Activated naive CD8-positive, alpha-beta T cell treated with anti-CD3 and anti-CD28 coated beads, Interleukin-2, amount 50 U/mL, for 24 hours (primary cell): ENCODE measurements around the gene IMMP1L.
"Not testable (repeated sequence)": the region's sequence is repeated elsewhere in the genome, so short reads cannot be mapped to it uniquely, and the experiment has no call there.

Source experiments
- ATAC-seq: fragments of 150-1000 bp; cut with Tn5 transposase; one replicate; pipeline ENCODE4 v1.10.0; 2021
- DNase-seq: peaks from one replicate; pipeline ENCODE4 v3.0.0; 2021
- H3K27ac Mint-ChIP-seq: one replicate; pipeline ENCODE4 v1.8.0; 2021; ENCODE audit warnings: mild to moderate bottlenecking, mixed read lengths
- H3K27me3 Mint-ChIP-seq: one replicate; pipeline ENCODE4 v1.8.0; 2021; ENCODE audit warnings: mixed read lengths
- H3K36me3 Mint-ChIP-seq: one replicate; pipeline ENCODE4 v1.8.0; 2021; ENCODE audit warnings: low read depth, mixed read lengths
- H3K4me1 Mint-ChIP-seq: one replicate; pipeline ENCODE4 v1.8.0; 2021; ENCODE audit warnings: mixed read lengths
- H3K4me3 Mint-ChIP-seq: one replicate; pipeline ENCODE4 v1.8.0; 2021; ENCODE audit warnings: mild to moderate bottlenecking, moderate library complexity, mixed read lengths
- H3K9me3 Mint-ChIP-seq: one replicate; pipeline ENCODE4 v1.8.0; 2021; ENCODE audit warnings: mixed read lengths

The IMMP1L gene, protein sequence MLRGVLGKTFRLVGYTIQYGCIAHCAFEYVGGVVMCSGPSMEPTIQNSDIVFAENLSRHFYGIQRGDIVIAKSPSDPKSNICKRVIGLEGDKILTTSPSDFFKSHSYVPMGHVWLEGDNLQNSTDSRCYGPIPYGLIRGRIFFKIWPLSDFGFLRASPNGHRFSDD

DNA sequence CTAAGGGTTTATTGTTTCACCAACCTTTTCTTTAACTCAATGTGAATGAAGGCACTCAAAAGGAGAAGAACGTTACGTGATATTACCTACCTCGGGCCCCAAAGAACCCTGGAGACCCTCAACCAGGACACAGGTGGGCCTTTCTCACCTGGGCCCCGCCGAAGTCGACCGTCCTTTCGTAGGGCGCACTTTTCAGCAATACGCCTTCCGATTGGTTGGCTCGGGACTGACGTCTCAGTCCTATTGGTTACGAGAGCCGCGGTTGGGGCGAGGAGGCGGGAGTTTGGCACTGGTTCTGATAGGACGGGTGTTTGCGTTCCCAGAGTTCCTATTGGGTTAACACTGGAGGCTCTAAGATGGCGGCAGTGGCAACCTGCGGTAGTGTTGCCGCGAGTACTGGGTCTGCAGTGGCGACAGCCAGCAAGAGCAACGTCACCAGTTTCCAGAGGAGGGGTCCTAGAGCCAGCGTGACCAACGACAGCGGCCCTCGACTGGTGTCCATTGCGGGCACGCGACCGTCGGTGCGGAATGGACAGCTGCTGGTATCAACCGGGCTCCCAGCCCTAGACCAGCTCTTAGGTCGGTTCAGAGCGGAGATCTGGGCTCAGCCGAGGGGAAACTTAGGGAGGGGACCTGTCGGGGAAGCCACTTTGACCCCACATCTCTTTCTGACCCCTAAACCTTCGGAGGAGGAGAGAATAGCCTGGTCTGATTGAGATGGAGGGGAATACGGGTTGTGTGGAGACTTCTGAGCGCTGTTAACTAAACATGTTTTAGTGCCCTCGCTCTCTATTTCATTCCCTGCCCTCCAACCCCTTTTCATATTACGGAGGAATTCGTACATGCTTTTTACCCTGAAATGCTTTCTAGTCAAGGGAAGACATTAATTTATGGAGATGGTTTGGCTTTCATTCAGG is at the start of gene IMMP1L, which contains the start of gene ELP4:
Gene IMMP1L, minus strand, starts transcription at position 194 of the 917 bp plus-strand sequence. CDS start 46,346 bp downstream, outside the sequence.
Gene ELP4, plus strand, starts transcription at position 339 of the 917 bp plus-strand sequence. Its CDS starts 18 bp downstream, at position 357.
- H3K4me3 Mint-ChIP-seq = peak within 1 kb of the TSS; percentile 98
- H3K4me1 Mint-ChIP-seq = peaks cover 31% of the 10 kb centered on the region
- H3K36me3 Mint-ChIP-seq = peaks cover 2% of the 10 kb centered on the region
- DNase-seq (peak; percentile 92), ATAC-seq (peak; percentile 100)
- H3K27me3 Mint-ChIP-seq = peaks cover 1% of the 10 kb centered on the region
- H3K27ac Mint-ChIP-seq = peak within 1 kb of the TSS; percentile 93
- H3K9me3 Mint-ChIP-seq = no peaks in the 10 kb centered on the region

DNA sequence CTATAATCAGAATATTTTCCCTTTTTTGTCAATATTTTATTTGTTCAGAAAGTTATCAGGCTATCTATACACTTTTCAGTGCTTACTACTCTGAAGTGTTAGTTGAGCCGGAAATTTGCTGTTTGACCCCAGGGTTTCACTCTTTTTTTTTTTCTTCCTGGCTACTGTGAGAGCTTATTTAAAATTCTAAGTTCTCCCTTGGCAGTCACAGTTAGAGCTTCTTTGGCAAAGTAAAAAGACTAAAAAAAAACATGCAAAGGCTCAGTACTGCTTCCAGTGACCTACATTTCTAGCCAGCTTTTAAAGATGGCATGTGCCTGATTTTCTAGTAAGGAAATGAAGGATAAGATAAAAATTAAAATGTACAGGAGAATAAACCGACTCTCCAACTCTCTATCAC is 48.6 kb upstream of the IMMP1L start:
- no peak overlapping the region for H3K27ac Mint-ChIP-seq
- H3K4me3 Mint-ChIP-seq = no peak overlapping the region
- ATAC-seq (no peak), DNase-seq (no peak)
- H3K4me1 Mint-ChIP-seq = no peaks in the 10 kb centered on the region
- no peaks in the 10 kb centered on the region for H3K27me3 Mint-ChIP-seq
- peaks cover 2% of the 10 kb centered on the region for H3K36me3 Mint-ChIP-seq
- no peaks in the 10 kb centered on the region for H3K9me3 Mint-ChIP-seq

DNA sequence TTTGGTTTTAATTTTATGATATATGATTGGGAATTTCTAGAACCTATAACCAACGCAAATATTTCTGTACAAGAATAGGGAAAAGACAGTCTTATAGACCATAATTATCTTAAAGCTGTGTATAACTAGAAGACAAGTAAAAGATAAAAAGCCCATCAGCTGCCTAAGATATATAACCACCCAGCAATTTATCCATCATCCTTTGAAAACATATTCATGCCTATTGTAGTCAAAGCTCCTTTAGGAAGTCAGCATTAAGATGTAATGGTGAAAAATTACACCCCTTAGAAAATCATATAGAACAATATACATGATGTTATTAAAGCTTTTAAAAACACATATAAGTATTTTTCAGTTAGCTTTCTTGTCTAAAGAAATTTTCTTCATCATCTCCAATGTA is 46.5 kb upstream of the IMMP1L start:
- DNase-seq (no peak), ATAC-seq (no peak)
- Mint-ChIP-seq H3K4me3 (no peak overlapping the region), H3K27me3 (no peaks in the 10 kb centered on the region), H3K9me3 (no peaks in the 10 kb centered on the region), H3K27ac (no peak overlapping the region), H3K36me3 (peaks cover 2% of the 10 kb centered on the region), H3K4me1 (no peaks in the 10 kb centered on the region)

DNA sequence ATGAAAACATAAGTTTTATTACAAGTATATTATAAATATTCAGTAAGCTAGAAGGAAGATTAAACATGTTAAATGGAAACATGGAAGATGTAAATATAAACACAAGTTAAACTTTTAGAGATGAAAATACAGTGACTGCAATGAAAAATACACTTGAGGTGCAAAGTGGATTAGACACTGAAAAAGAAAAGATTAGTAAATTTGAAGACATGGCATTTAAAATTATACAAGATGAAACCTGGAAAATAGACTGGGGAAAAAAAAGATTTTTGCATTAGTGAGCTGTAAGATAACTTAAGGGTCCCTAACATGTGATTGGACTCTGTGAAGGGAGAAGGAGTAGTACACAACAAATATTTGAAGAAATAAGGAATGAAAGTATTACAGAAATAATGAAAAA is 33.4 kb upstream of the IMMP1L start:
- H3K4me1 Mint-ChIP-seq = no peaks in the 10 kb centered on the region
- peaks cover 10% of the 10 kb centered on the region for H3K9me3 Mint-ChIP-seq
- no peak overlapping the region for H3K27ac Mint-ChIP-seq
- no peak overlapping the region for H3K4me3 Mint-ChIP-seq
- H3K27me3 Mint-ChIP-seq = no peaks in the 10 kb centered on the region
- ATAC-seq (no peak), DNase-seq (no peak)
- peaks cover 34% of the 10 kb centered on the region for H3K36me3 Mint-ChIP-seq

DNA sequence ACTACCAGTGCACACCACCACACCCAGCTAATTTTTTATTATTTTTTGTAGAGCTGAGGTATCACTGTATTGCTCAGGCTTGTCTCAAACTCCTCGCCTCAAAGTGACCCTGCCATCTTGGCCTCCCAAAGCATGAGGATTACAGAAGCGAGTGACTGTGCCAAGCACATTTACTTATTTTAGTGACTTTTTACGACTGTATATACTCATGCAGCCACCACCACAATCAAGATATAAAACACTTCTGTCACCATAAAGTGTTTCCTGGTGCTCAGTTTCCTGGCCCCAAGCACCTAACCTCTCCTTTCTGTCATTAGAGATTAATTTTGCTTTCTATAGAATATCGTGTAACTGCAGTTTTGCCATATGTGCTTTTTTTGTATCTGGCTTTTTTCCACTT is 26.1 kb upstream of the IMMP1L start:
- peaks cover 11% of the 10 kb centered on the region for H3K36me3 Mint-ChIP-seq
- no peak overlapping the region for H3K4me3 Mint-ChIP-seq
- no peaks in the 10 kb centered on the region for H3K4me1 Mint-ChIP-seq
- H3K27ac Mint-ChIP-seq = no peak overlapping the region
- no peaks in the 10 kb centered on the region for H3K27me3 Mint-ChIP-seq
- ATAC-seq (no peak), DNase-seq (no peak)
- no peaks in the 10 kb centered on the region for H3K9me3 Mint-ChIP-seq

DNA sequence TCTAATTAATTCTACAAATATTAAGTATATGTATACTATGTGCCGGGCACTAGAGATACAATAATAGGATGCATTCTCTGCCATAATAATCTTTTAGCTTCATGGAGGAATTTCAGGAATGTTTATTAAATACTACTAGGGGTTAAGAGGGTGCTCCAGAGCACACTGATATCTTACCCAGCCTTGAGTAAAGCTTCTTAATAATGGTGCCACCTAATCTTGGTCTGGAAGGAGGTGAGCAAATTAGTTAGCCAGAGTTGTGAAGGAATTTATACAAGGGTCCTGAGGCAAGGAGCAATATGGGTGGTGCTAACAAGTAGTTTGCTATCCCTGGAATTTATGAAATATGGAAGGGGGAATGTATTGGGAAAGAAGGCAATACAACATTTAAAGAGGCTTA is 21.9 kb upstream of the IMMP1L start:
- H3K4me1 Mint-ChIP-seq = no peaks in the 10 kb centered on the region
- peaks cover 6% of the 10 kb centered on the region for H3K36me3 Mint-ChIP-seq
- no peak for ATAC-seq

DNA sequence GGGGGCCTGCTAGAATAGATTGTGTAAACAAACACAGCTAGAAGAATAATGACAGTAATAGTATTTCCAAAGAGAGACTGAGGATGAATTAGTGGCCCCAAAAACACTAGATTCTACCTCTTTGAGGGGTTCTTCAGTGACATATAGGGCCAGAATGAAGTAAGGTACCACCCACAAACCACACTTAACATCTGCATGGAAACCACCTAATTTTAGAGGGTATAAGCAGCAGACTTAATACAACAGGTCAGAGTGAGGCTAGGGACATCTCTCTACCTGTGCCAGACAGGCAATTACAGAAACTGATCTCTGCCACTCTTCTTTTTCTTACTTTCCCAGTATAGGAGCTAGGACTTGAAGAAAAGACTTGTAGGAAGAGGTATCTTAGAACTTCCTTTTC is 20.3 kb upstream of the IMMP1L start:
- peaks cover 6% of the 10 kb centered on the region for H3K36me3 Mint-ChIP-seq
- ATAC-seq (no peak), DNase-seq (no peak)
- H3K27me3 Mint-ChIP-seq = no peaks in the 10 kb centered on the region
- H3K4me3 Mint-ChIP-seq = no peak overlapping the region
- no peak overlapping the region for H3K27ac Mint-ChIP-seq
- no peaks in the 10 kb centered on the region for H3K9me3 Mint-ChIP-seq
- H3K4me1 Mint-ChIP-seq = no peaks in the 10 kb centered on the region

More for the DNA sequence above, 21.9 kb upstream of the IMMP1L start:
- no peaks in the 10 kb centered on the region for H3K9me3 Mint-ChIP-seq
- no peak overlapping the region for H3K4me3 Mint-ChIP-seq
- H3K27me3 Mint-ChIP-seq = no peaks in the 10 kb centered on the region
- H3K27ac Mint-ChIP-seq = no peak overlapping the region
- no peak for DNase-seq

DNA sequence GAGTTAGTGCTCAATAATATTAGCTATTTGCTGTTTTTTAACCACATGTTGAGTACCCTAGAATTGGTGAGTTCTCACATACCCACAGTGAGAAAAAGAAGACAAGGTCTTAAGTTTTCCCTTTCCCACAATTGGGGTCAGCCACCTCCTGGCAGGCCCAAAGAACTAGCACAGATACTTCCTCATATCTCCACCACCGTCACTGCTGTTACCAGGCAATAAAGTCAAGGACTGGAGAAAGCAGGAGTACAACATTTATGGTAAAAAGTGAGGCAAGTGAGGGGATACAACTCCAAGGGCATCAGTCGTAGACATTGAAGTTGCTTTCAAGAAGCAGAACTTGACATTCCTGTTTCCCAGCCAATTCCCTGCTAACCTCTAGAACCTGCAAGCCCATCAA is 19.8 kb upstream of the IMMP1L start:
- H3K27ac Mint-ChIP-seq = no peak overlapping the region
- DNase-seq (no peak), ATAC-seq (no peak)
- no peaks in the 10 kb centered on the region for H3K9me3 Mint-ChIP-seq
- H3K36me3 Mint-ChIP-seq = peaks cover 7% of the 10 kb centered on the region
- no peaks in the 10 kb centered on the region for H3K27me3 Mint-ChIP-seq
- H3K4me1 Mint-ChIP-seq = no peaks in the 10 kb centered on the region
- no peak overlapping the region for H3K4me3 Mint-ChIP-seq

DNA sequence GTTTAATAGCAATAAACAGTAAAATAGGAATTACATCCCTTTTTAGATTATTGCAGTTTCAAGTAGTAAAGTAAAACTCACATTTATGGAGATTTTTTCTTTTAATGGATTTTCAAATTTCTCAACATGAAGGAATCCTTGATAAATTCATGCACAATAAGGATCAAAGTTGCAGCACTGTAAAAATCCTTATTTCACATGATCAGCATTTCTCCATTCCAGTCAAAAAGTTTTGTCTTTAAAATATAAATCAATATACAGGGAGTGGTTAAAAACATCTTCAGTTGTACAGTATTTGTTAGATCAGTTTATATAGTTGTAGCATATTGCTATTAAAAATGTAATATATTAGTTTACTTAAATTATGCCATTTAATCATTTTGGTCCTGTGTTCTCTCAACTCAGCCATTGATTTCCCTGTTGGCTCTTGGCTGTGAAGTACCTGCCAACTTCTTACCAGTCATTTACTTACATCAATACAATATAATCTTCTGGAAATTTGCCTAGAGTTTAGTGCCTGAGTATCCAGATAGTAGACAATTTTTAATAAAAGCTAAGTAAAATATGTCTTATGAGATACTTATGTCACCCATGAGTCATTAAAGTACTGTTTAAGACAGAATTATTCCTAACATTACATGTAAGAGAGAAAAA is 12.2 kb upstream of the IMMP1L start:
- ATAC-seq (no peak), DNase-seq (no peak)
- Mint-ChIP-seq H3K9me3 (no peaks in the 10 kb centered on the region), H3K4me1 (no peaks in the 10 kb centered on the region), H3K27me3 (no peaks in the 10 kb centered on the region), H3K27ac (no peak overlapping the region), H3K36me3 (peaks cover 4% of the 10 kb centered on the region), H3K4me3 (no peak overlapping the region)

DNA sequence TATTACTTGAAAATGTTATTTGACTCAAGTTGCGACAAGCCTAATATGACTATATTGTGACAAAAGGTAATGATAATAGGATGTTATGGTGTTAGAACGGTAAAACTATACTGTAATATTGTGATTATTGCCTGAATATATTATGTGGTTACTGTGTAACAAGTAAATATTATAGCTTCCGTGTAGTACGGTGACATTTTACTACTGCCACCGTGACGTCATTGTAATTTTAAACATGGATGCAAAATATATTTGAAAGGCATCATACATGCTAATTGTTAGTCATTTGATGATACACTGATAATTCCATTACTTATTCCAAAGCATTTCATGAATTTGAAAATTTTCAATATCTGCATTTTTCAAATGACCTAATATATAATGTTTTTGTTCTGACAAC is 2.7 kb upstream of the IMMP1L start:
- DNase-seq = no peak
- H3K9me3 Mint-ChIP-seq = no peaks in the 10 kb centered on the region

DNA sequence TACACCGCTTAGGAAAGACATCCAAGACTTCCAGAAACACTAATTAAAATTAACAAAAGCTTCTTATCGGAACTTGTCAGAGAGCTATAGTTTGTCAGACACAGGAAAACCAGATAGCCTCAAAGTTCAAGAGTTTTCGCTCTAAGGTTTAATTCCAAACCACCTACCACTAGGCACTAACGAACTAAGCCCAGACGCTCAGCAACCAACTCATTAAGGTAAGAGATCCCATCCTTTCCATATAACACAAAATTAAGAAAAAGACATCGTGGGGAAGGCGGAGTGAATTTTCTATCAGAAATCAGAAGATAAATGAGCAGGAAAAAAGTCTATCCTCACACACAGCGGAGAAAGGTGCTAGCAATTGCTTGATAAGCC is 382 bp downstream of the IMMP1L start:
- peak overlapping the region; percentile 98 for H3K4me3 Mint-ChIP-seq
- DNase-seq = no peak
- peaks cover 31% of the 10 kb centered on the region for H3K4me1 Mint-ChIP-seq
- peaks cover 1% of the 10 kb centered on the region for H3K27me3 Mint-ChIP-seq
- no peak for ATAC-seq
- peaks cover 7% of the 10 kb centered on the region for H3K36me3 Mint-ChIP-seq
- peak overlapping the region; percentile 93 for H3K27ac Mint-ChIP-seq
- no peaks in the 10 kb centered on the region for H3K9me3 Mint-ChIP-seq

More for the DNA sequence above, 2.7 kb upstream of the IMMP1L start:
- no peak overlapping the region for H3K27ac Mint-ChIP-seq
- ATAC-seq = no peak
- H3K4me1 Mint-ChIP-seq = peaks cover 30% of the 10 kb centered on the region
- peaks cover 1% of the 10 kb centered on the region for H3K27me3 Mint-ChIP-seq
- peaks cover 2% of the 10 kb centered on the region for H3K36me3 Mint-ChIP-seq
- H3K4me3 Mint-ChIP-seq = no peak overlapping the region

DNA sequence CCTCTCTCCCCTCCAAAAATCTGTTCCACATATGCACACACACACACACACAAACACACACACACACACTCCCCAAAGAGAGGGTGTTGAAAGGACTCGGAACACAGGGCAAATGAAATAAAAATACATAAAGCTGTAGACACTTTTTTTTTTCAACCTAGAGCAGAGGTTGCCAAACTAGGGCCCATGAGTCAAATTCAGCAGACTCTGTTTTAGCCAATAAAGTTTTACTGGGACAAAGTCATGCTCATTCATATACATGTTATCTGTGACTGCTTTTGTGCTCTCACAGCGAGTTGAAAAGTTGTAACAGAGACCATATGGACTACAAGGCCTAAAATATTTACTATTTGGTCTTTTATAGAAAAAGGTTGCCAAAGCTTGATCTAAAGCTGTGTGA is 8.9 kb downstream of the IMMP1L start:
- Mint-ChIP-seq H3K27me3 (no peaks in the 10 kb centered on the region), H3K4me1 (peaks cover 9% of the 10 kb centered on the region), H3K4me3 (no peak overlapping the region), H3K36me3 (peaks cover 30% of the 10 kb centered on the region), H3K9me3 (no peaks in the 10 kb centered on the region), H3K27ac (no peak overlapping the region)
- DNase-seq = no peak
- ATAC-seq = no peak

DNA sequence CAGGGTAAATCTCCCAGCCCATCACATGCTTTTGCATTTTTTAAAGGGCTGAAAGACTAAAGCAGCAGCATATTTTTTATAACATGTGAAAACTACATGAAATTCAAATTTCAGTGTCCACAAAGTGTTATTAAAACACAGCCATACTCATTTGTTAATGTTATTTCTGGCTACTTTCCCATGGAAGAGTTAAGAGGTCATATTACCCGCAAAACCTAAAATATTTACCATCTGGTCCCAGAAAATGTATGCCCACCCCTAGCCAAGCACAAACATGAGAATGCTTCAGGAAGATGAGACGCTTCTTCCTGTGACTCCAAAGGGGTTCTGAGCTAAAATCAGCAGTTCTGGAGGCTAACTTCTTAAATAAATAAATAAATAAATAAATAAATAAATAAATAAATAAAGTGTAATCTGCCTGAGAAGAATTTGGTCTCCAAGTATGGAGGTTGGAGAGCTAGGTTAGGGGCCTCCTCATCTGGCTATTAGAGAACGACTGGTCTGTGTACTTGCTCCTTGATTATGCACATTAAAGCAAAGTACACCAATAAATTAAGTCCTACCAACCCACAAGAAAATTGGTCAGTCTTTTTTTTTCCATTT is 9.7 kb downstream of the IMMP1L start:
- no peak overlapping the region for H3K27ac Mint-ChIP-seq
- peaks cover 11% of the 10 kb centered on the region for H3K4me1 Mint-ChIP-seq

DNA sequence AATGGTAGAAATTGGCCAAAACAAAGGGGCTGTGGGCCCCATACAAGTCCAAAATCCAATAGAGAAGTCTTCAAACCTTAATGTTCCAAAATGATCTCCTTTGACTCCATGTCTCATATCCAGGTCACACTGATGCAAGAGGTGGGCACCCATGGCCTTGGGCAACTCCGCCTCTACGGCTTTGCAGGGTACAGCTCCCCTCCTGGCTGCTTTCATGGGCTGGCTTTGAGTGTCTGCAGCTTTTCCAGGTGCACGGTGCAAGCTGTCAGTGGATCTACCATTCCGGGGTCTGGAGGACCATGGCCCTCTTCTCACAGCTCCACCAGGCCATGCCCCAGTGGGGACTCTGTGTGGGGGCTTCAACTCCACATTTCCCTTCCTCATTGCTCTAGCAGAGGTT is 15.7 kb downstream of the IMMP1L start:
- H3K4me3 Mint-ChIP-seq, ATAC-seq, H3K27ac Mint-ChIP-seq, H3K27me3 Mint-ChIP-seq, DNase-seq: not testable (repeated sequence)
- Mint-ChIP-seq H3K9me3 (peaks cover 11% of the 10 kb centered on the region), H3K4me1 (peaks cover 36% of the 10 kb centered on the region), H3K36me3 (peaks cover 55% of the 10 kb centered on the region)

More for the DNA sequence above, 9.7 kb downstream of the IMMP1L start:
- peaks cover 5% of the 10 kb centered on the region for H3K9me3 Mint-ChIP-seq
- no peak for ATAC-seq
- H3K36me3 Mint-ChIP-seq = peaks cover 37% of the 10 kb centered on the region
- no peak overlapping the region for H3K4me3 Mint-ChIP-seq
- H3K27me3 Mint-ChIP-seq = no peaks in the 10 kb centered on the region
- no peak for DNase-seq
